ENCODE measurements around the gene HS3ST5.

DNA sequence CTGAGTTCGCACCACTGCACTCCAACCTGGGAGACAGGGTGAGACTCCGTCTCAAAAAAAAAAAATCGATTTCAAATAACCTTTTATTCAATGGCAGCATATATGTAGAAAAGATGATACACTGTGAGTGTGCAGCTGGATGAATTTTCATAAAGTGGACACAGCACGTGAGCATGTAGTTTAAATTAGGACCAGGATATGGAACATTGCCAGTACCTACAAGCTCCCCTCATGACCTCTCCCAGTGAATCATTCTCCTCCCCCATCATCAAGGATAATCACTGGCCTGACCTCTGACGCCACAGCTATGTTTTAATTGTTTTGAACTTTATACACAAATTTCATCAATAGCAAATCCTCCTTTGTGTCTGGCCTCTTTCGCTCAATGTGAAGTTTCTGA lies 318.1 kb downstream of the HS3ST5 start:
- TF ChIP-seq, protein P1, sequence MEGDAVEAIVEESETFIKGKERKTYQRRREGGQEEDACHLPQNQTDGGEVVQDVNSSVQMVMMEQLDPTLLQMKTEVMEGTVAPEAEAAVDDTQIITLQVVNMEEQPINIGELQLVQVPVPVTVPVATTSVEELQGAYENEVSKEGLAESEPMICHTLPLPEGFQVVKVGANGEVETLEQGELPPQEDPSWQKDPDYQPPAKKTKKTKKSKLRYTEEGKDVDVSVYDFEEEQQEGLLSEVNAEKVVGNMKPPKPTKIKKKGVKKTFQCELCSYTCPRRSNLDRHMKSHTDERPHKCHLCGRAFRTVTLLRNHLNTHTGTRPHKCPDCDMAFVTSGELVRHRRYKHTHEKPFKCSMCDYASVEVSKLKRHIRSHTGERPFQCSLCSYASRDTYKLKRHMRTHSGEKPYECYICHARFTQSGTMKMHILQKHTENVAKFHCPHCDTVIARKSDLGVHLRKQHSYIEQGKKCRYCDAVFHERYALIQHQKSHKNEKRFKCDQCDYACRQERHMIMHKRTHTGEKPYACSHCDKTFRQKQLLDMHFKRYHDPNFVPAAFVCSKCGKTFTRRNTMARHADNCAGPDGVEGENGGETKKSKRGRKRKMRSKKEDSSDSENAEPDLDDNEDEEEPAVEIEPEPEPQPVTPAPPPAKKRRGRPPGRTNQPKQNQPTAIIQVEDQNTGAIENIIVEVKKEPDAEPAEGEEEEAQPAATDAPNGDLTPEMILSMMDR (IDR thresholded peaks at IDR 0.05; ENCODE audit: low read depth, low read length, missing input control): no peak
- TF ChIP-seq NR2F2 (IDR thresholded peaks at IDR 0.05) (no peak), TAF1 (conservative IDR thresholded peaks at IDR 0.05) (no peak), MAX (IDR thresholded peaks at IDR 0.05) (no peak), EGR1 (IDR thresholded peaks at IDR 0.05; ENCODE audit: low read depth in 2 of 2) (no peak), SP1 (IDR thresholded peaks at IDR 0.05) (no peak), HNF4A (conservative IDR thresholded peaks at IDR 0.05) (no peak), RAD21 (IDR thresholded peaks at IDR 0.05) (no peak), ZBTB33 (IDR thresholded peaks at IDR 0.05) (no peak), YY1 (IDR thresholded peaks at IDR 0.05) (no peak), HNF4G (IDR thresholded peaks at IDR 0.05) (no peak)
- TF ChIP-seq, protein P2, sequence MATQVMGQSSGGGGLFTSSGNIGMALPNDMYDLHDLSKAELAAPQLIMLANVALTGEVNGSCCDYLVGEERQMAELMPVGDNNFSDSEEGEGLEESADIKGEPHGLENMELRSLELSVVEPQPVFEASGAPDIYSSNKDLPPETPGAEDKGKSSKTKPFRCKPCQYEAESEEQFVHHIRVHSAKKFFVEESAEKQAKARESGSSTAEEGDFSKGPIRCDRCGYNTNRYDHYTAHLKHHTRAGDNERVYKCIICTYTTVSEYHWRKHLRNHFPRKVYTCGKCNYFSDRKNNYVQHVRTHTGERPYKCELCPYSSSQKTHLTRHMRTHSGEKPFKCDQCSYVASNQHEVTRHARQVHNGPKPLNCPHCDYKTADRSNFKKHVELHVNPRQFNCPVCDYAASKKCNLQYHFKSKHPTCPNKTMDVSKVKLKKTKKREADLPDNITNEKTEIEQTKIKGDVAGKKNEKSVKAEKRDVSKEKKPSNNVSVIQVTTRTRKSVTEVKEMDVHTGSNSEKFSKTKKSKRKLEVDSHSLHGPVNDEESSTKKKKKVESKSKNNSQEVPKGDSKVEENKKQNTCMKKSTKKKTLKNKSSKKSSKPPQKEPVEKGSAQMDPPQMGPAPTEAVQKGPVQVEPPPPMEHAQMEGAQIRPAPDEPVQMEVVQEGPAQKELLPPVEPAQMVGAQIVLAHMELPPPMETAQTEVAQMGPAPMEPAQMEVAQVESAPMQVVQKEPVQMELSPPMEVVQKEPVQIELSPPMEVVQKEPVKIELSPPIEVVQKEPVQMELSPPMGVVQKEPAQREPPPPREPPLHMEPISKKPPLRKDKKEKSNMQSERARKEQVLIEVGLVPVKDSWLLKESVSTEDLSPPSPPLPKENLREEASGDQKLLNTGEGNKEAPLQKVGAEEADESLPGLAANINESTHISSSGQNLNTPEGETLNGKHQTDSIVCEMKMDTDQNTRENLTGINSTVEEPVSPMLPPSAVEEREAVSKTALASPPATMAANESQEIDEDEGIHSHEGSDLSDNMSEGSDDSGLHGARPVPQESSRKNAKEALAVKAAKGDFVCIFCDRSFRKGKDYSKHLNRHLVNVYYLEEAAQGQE (IDR thresholded peaks at IDR 0.05): no peak
